Fibroblast of mammary gland (primary cell): ENCODE measurements around the gene P4HB.

Experiments
- DNase-seq: peaks from one replicate; pipeline ENCODE4 v3.0.0-alpha.2; 2010; ENCODE audit warnings: low read depth
- H3K4me3 ChIP-seq: 2 replicates; pipeline ENCODE4 v1.5.1; 2011; ENCODE audit warnings: low read depth, mild to moderate bottlenecking, low read length, moderate library complexity; ENCODE audit not compliant: control insufficient read depth
- TF ChIP-seq, protein P1 (sequence below): conservative IDR thresholded peaks from 2 replicates; pipeline ENCODE4 v1.5.1; 2011; ENCODE audit warnings: low read depth, low read length, inconsistent platforms; ENCODE audit not compliant: control insufficient read depth, insufficient read depth

Gene P4HB

DNA sequence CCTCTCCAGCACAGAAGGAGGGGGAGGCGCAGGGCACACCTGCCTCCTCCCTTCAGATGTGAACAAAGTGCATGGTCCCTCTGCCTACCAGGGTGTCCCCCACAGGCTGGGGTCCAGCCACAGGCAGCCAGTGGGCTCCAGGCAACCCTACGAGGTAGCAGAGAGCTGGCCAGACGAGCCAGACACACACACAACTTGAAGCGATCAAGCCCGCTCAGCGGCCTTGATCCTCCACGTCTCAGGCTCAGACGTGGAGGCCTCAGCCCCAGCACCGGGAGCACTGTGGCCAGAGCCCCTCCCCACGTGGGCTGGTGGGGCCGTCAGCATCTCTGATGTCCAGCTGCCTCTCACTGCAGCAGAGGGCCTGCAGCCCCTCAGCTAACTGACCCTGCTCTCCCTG, 35.7 kb downstream of the P4HB start:
- TF ChIP-seq, protein P1, sequence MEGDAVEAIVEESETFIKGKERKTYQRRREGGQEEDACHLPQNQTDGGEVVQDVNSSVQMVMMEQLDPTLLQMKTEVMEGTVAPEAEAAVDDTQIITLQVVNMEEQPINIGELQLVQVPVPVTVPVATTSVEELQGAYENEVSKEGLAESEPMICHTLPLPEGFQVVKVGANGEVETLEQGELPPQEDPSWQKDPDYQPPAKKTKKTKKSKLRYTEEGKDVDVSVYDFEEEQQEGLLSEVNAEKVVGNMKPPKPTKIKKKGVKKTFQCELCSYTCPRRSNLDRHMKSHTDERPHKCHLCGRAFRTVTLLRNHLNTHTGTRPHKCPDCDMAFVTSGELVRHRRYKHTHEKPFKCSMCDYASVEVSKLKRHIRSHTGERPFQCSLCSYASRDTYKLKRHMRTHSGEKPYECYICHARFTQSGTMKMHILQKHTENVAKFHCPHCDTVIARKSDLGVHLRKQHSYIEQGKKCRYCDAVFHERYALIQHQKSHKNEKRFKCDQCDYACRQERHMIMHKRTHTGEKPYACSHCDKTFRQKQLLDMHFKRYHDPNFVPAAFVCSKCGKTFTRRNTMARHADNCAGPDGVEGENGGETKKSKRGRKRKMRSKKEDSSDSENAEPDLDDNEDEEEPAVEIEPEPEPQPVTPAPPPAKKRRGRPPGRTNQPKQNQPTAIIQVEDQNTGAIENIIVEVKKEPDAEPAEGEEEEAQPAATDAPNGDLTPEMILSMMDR: no peak
- no peak overlapping the region for H3K4me3 ChIP-seq

DNA sequence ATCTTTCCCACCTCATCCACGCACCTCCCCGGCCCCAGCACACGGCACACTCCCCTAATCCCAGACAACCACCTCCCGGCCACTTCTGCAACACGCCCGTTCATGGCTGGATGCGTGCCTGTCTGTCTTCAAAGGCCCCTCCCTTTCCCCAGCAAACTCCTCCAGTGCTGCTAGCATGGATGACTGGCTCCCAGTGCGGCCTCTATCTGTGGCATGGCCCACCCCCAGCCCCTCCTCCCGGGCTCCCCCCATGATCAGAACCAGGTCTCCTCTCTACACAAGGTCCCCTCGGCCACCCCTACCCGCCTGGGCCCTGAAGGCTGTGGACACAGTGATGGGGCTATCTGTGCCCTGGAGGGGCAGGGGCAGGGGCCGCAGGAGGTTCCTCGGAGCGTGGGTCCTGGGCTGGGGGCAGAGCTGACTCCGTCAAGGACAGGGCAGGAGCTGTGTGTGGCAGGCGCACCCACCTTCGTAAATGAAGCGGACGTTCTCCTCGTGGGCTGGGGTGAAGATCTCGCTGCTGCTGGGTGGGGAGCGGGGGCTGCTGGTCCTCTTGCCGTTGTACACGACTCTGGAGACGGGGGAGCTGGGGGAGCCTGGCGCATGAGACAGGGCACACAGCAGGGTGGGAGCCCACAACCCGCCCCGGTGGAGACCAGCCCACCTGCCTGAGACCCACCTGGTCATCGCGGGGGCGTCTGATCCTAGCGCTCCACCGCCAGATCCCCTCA, 36.4 kb downstream of the P4HB start:
- H3K4me3 ChIP-seq: no peak overlapping the region
- TF ChIP-seq, protein P1: no peak
- DNase-seq: no peak

More for the DNA sequence above, 35.7 kb downstream of the P4HB start:
- no peak for DNase-seq

DNA sequence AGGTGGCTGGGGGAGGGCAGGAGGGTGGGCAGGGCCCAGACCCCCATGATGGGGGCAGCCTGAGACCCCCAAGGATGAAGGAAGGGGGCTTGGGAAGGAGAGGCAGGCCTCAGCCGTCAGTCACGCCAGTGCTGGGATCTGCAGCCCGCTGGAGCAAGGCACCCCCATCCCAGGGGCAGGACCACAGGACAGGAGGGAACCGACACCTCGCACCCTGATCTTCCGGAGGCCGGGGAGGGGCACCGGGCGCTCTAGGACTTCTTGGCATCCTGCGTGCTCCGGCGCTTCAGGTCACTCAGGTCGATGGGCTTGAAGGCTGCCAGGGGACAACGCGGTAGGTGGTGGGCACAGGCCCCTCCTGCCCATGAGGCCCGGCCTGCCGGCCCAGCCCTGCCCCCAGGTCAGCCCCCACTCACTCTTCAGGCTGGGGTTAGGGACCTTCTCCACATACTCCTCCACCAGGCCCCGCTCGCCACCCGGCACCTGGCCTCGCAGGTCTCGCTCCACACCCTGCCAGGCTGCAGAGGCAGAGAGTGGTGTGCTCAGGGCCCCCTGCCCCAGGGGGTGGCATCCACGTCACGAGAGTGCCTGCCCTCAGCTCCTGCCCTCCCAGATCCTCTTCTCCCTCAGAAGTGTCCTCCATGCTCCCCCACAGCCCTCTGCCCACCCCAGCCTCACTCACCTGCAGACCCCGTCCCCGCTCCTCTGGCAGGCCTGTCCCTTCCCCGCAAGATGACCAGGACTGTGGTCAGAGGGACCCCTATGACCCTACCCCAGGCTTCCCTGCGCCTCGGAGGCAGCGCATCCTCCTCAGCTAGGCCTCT, 37.1 kb downstream of the P4HB start:
- DNase-seq: no peak
- no peak overlapping the region for H3K4me3 ChIP-seq
- TF ChIP-seq, protein P1: no peak

DNA sequence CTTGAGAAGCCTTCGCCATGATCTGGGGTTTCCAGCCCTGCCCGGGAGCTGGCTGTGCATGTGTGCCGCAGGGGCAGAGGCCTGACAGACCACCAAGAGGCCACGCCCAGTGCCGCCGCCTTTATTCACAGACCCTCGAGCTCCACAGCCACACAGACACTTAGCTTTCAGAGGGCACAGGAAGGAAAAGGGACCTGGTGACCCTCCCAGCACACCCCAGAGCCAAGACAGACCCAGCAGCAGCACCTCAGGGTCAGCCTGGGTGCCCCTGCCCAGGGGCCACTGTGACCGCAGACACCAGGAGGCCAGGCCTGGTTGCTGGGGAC, 38.1 kb downstream of the P4HB start:
- no peak for DNase-seq
- H3K4me3 ChIP-seq: no peak overlapping the region
- TF ChIP-seq, protein P1: no peak

DNA sequence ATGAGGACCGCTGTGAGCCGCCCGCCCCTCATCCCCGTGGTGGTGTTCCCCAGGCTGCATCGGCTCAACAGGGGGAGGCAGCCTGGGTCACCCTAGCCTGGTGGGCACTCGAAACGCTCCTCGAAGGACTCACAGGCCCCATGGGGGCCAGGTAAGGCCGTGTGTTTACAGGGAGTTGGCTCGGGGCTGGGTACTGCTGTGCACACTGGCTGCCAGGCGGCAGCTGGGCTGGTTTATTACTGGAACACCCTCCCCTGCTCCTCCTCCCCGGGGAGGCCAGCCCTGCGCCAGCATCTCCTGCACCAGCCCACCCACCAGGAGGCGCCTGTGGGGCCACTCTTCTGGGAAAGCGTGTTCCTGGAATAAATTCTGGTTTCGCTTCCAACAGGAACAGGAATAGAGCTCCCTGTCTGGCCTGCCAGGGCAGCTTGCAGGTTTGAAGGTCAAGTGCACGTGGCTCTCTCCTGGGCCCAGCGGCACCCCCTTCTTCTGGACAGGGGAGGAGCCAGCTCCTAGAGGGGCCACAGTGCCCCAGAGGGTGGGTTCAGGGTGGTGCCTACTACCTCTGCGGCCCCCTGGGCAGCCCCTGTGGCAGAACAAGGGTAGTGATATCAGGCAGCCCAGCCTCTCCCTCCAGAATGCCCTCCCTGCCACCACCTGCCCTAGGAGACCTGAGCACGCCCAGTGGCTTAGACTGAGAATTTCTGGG, 38.6 kb downstream of the P4HB start:
- DNase-seq: peak; percentile 66
- no peak overlapping the region for H3K4me3 ChIP-seq
- TF ChIP-seq, protein P1: peak; percentile 54

DNA sequence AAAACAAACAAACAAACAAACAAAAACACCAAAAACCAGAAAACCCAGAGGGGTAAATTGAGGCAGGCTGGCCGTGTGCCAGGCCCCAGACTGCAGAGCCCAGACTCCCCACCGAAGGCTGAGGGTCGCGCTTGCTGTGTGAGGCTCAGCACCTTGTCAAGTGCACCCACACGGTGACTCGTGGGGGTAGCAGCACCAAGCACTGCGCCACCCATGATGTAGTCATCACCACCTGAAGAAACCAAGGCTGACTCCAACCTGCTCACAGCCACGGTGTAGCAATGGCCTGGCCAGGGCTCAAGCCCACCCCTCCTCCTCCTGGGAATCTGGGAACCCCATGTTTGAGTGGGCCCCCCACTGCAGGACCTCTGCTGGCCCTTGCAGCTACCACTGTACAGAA, 39.2 kb downstream of the P4HB start:
- no peak overlapping the region for H3K4me3 ChIP-seq
- DNase-seq: no peak
- TF ChIP-seq, protein P1: no peak
